T-helper 1 cell treated with Interleukin-12 subunit alpha and Interleukin-12 subunit beta and Interleukin-4 antibody, amounts not matched to agents 30 ng/mL and 1 ng/mL, for 36 hours (primary cell): ENCODE results near the gene FASTKD3. TPM values are rescaled to one million over a fixed set of nuclear protein-coding genes. Genes with fewer than 3 reads are reported as not detected.

Experiments
- total RNA-seq: library from RNA; stranded (reverse); gene quantifications from 2 replicates; pipeline ENCODE4 v1.2.3, GENCODE V29; 2022

FASTKD3 gene
- total RNA-seq, 1 donor from 2014 or later, result 17.7 TPM

Other genes starting within 250 kb of the FASTKD3 start
- not detected in 2 replicates for gene CFAP90, start 17.9 kb downstream of the FASTKD3 start, total RNA-seq
- gene MTRR, start 117 bp upstream of the FASTKD3 start, total RNA-seq, result 64.5 and 71.5 TPM in 2 replicates